ENCODE results near the gene ZCCHC14. TPM values are rescaled to one million over a fixed set of nuclear protein-coding genes. Genes with fewer than 3 reads are reported as not detected.

ZCCHC14 gene
- 10.7 and 11.4 TPM in 2 replicates for total RNA-seq

GRCh38 chr16:87492721-87493607, at the start of gene ZCCHC14:
ZCCHC14 (minus strand) TSS chr16:87493024; CDS start chr16:87492238, 786 bp downstream.

DNA sequence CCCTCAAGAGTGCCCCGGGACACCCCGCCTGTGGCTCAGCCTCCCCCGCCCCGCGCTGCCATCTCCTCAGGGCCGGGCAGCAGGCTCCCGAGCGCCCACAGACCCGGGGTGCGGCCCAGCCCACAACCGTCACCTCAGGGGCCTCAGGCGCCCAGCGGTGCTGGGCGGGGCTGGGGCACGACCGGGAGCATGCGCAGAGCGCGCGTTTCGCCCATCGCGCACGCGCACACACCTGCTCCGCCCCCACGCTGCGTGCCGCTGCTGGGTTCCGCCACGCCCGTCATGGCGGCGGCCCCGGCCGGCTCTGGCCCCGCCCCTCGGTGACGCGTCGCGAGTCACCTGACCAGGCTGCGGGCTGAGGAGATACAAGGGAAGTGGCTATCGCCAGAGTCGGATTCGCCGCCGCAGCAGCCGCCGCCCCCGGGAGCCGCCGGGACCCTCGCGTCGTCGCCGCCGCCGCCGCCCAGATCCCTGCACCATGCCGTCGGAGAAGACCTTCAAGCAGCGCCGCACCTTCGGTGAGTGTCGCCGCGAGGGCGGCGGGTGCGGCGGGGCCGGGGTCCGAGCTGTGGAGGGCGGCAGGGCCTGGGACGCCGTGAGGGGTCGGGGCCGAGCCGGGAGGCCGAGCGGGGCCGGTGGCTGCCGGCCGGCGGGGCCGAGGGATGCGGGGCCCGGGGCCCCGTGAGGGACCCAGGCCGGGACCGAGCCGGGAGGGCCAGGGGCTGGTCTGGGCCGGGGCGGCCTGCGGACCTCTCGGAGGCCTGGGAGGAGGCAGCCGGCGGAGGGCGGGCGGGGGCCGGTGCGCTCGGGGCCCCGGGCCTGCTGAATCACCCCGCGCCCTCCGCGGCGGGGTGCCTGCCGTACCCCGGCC, 100.6 kb downstream of the ZCCHC14 start, which contains the start of gene MAP1LC3B:
Gene MAP1LC3B, plus strand, starts transcription at position 387 of the 871 bp plus-strand sequence. Its CDS starts 92 bp downstream, at position 479.

DNA sequence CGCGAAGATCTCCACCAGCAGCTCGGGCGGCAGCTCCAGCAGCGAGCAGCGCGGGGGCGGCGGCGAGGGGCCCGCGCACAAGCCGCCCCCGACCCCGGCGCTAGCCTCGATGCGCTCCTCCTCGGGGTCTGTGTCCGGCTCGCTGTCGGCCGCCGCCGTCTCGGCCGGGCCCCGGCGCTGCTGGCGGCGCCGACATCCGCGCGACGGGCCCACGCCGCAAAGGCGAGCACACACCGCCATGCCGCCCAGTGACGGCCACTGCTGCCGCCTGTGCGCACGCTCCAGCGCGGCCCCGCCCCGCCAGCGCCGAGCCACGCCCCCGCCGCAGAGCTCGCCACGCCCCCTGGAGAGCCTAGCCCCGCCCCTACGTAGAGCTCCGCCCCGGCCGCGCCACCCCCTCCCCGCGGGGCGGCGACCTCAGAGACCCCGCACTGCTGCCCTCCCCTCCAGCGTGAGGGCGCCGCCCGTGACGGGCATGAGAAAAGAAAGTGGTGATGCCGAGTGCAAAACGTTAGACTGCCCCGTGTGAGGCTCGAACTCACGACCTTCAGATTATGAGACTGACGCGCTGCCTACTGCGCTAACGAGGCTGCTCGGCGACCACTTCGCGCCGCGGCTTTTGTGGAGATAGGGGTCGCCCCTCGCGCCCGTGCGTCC, 109.2 kb downstream of the ZCCHC14 start, which contains the start of gene FBXO31:
Gene FBXO31, minus strand, starts transcription at position 272 of the 657 bp plus-strand sequence. Its CDS starts 32 bp downstream, at position 240.

Other genes starting within 250 kb of the ZCCHC14 start
- 4.5 and 6.1 TPM in 2 replicates for gene C16orf95, start 175.6 kb downstream of the ZCCHC14 start, total RNA-seq
- gene FBXO31, start 109.2 kb downstream of the ZCCHC14 start, total RNA-seq = 21.7 and 44.2 TPM in 2 replicates
- gene MAP1LC3B, start 100.7 kb downstream of the ZCCHC14 start, total RNA-seq = 48.1 and 65.6 TPM in 2 replicates
- not detected in 2 replicates for gene JPH3, start 109.5 kb upstream of the ZCCHC14 start, total RNA-seq

All from smooth muscle cell of the umbilical artery (primary cell).